H9 (cell line): Measurements from ENCODE around the gene MED27. TPM values are rescaled to one million over a fixed set of nuclear protein-coding genes. Genes with fewer than 3 reads are reported as not detected.

ENCODE experiments used
- DNase-seq: peaks from one replicate; pipeline ENCODE4 v3.0.0-alpha.2; 2017
- H2AFZ ChIP-seq: one replicate; pipeline ENCODE4 v1.6.1; 2013; ENCODE audit warnings: mild to moderate bottlenecking, low read length, control low read depth, moderate library complexity
- H2AK5ac ChIP-seq: 2 replicates; pipeline ENCODE4 v1.6.1; 2013; ENCODE audit warnings: low read length, control low read depth, mixed read lengths; ENCODE audit not compliant: insufficient read length
- H2BK120ac ChIP-seq: one replicate; pipeline ENCODE4 v1.6.1; 2013; ENCODE audit warnings: low read depth, mild to moderate bottlenecking, low read length, control low read depth, inconsistent platforms; ENCODE audit not compliant: poor library complexity, severe bottlenecking
- H2BK12ac ChIP-seq: 2 replicates; pipeline ENCODE4 v1.6.1; 2013; ENCODE audit warnings: low read length, control low read depth, mixed read lengths, low read depth; ENCODE audit not compliant: insufficient read length
- H2BK15ac ChIP-seq: 2 replicates; pipeline ENCODE4 v1.6.1; 2013; ENCODE audit warnings: low read depth, low read length, control low read depth
- H2BK20ac ChIP-seq: one replicate; pipeline ENCODE4 v1.6.1; 2013; ENCODE audit warnings: low read depth, mild to moderate bottlenecking, low read length, control low read depth, inconsistent platforms; ENCODE audit not compliant: poor library complexity, severe bottlenecking
- H2BK5ac ChIP-seq: 2 replicates; pipeline ENCODE4 v1.6.1; 2013; ENCODE audit warnings: low read length, control low read depth, mixed read lengths; ENCODE audit not compliant: insufficient read length
- H3K14ac ChIP-seq: 2 replicates; pipeline ENCODE4 v1.6.1; 2013; ENCODE audit warnings: low read length, control low read depth; ENCODE audit not compliant: insufficient read depth
- H3K18ac ChIP-seq: 2 replicates; pipeline ENCODE4 v1.6.1; 2013; ENCODE audit warnings: low read depth, mild to moderate bottlenecking, mixed read lengths, low read length, control low read depth; ENCODE audit not compliant: insufficient read length
- H3K23ac ChIP-seq: 2 replicates; pipeline ENCODE4 v1.6.1; 2013; ENCODE audit warnings: low read length, control low read depth, mixed read lengths, low read depth; ENCODE audit not compliant: insufficient read length
- H3K23me2 ChIP-seq: 2 replicates; pipeline ENCODE4 v1.6.1; 2013; ENCODE audit warnings: low read depth, mild to moderate bottlenecking, mixed read lengths, low read length, control low read depth; ENCODE audit not compliant: insufficient read length, poor library complexity, severe bottlenecking
- H3K27ac ChIP-seq: 2 replicates; pipeline ENCODE4 v1.5.1; 2013; ENCODE audit warnings: low read length, control low read depth, mixed read lengths, low read depth; ENCODE audit not compliant: insufficient read length
- H3K27me3 ChIP-seq: 2 replicates; pipeline ENCODE4 v1.6.1; 2013; ENCODE audit warnings: low read length, control low read depth, inconsistent platforms; ENCODE audit not compliant: insufficient read depth
- H3K4ac ChIP-seq: 2 replicates; pipeline ENCODE4 v1.6.1; 2013; ENCODE audit warnings: low read depth, mild to moderate bottlenecking, control low read depth, inconsistent platforms, low read length, moderate library complexity
- H3K4me1 ChIP-seq: 2 replicates; pipeline ENCODE4 v1.6.1; 2013; ENCODE audit warnings: low read length, control low read depth, inconsistent platforms; ENCODE audit not compliant: insufficient read depth
- H3K4me2 ChIP-seq: 2 replicates; pipeline ENCODE4 v1.6.1; 2013; ENCODE audit warnings: low read length, control low read depth, mixed read lengths; ENCODE audit not compliant: insufficient read length, insufficient read depth
- H3K56ac ChIP-seq: 2 replicates; pipeline ENCODE4 v1.6.1; 2013; ENCODE audit warnings: low read depth, mild to moderate bottlenecking, mixed read lengths, low read length, control low read depth; ENCODE audit not compliant: insufficient read length
- H3K79me1 ChIP-seq: 2 replicates; pipeline ENCODE4 v1.6.1; 2013; ENCODE audit warnings: low read depth, mild to moderate bottlenecking, moderate library complexity, low read length, control low read depth, inconsistent platforms; ENCODE audit not compliant: insufficient read depth, poor library complexity, severe bottlenecking
- H3K79me2 ChIP-seq: 2 replicates; pipeline ENCODE4 v1.6.1; 2013; ENCODE audit warnings: low read length, control low read depth, inconsistent platforms; ENCODE audit not compliant: insufficient read depth
- H3K9ac ChIP-seq: 2 replicates; pipeline ENCODE4 v1.6.1; 2013; ENCODE audit warnings: low read length, control low read depth, mixed read lengths; ENCODE audit not compliant: insufficient read length; ENCODE audit errors: extremely low read depth
- H3K9me3 ChIP-seq: one replicate; pipeline ENCODE4 v1.6.1; 2013; ENCODE audit warnings: low read depth, low read length, inconsistent platforms; ENCODE audit not compliant: control insufficient read depth
- H3T11ph ChIP-seq: one replicate; pipeline ENCODE4 v1.6.1; 2013; ENCODE audit warnings: mild to moderate bottlenecking, low read length, control low read depth, inconsistent platforms
- H4K20me1 ChIP-seq: one replicate; pipeline ENCODE4 v1.6.1; 2013; ENCODE audit not compliant: control insufficient read depth, insufficient read length, insufficient read depth
- H4K5ac ChIP-seq: 2 replicates; pipeline ENCODE4 v1.6.1; 2013; ENCODE audit warnings: low read depth, mild to moderate bottlenecking, mixed read lengths, low read length, control low read depth; ENCODE audit not compliant: insufficient read length
- H4K8ac ChIP-seq: replicated peaks from 2 replicates; pipeline ENCODE4 v1.6.1; 2013; ENCODE audit warnings: low read length, control low read depth, mixed read lengths, low read depth; ENCODE audit not compliant: insufficient read length
- H4K91ac ChIP-seq: 2 replicates; pipeline ENCODE4 v1.6.1; 2013; ENCODE audit warnings: low read depth, mild to moderate bottlenecking, moderate library complexity, mixed read lengths, low read length, control low read depth; ENCODE audit not compliant: insufficient read length
- H3K27ac Mint-ChIP-seq, 3 experiments: 2 replicates in 2 of 3; 3 replicates in 1 of 3; pipeline ENCODE4 v1.8.0; 2020 to 2021; ENCODE audit warnings: mixed read lengths in 3 of 3, mild to moderate bottlenecking in 1 of 3, moderate library complexity in 1 of 3
- H3K27me3 Mint-ChIP-seq: 2 replicates; pipeline ENCODE4 v1.8.0; 2021; ENCODE audit warnings: low read depth, mild to moderate bottlenecking, moderate library complexity, mixed read lengths
- H3K36me3 Mint-ChIP-seq, 3 experiments: 2 replicates in 2 of 3; 3 replicates in 1 of 3; pipeline ENCODE4 v1.8.0; 2020 to 2021; ENCODE audit warnings: low read depth in 3 of 3, mixed read lengths in 3 of 3; ENCODE audit not compliant: insufficient read depth in 1 of 3
- H3K4me1 Mint-ChIP-seq, 2 experiments: 2 replicates each; pipeline ENCODE4 v1.8.0; 2020; ENCODE audit warnings: mixed read lengths in 2 of 2
- H3K4me3 Mint-ChIP-seq, 2 experiments: 2 replicates in 1 of 2; 3 replicates in 1 of 2; pipeline ENCODE4 v1.8.0; 2020 to 2021; ENCODE audit warnings: mild to moderate bottlenecking in 2 of 2, mixed read lengths in 2 of 2, moderate library complexity in 1 of 2
- H3K9me3 Mint-ChIP-seq, 2 experiments: 2 replicates in 1 of 2; 3 replicates in 1 of 2; pipeline ENCODE4 v1.8.0; 2020; ENCODE audit warnings: mild to moderate bottlenecking in 2 of 2, mixed read lengths in 2 of 2, moderate library complexity in 1 of 2
- CTCF ChIP-seq: fragments of 200-600 bp; sonication (generic); conservative IDR thresholded peaks from 3 replicates; pipeline ENCODE4 v1.8.0; 2021; ENCODE audit warnings: antibody characterized with exemption, mild to moderate bottlenecking
- WGBS: extraction: QIAGEN DNeasy Blood & Tissue Kit; methylation state at CpG from one replicate; pipeline ENCODE4 v1.1.7; 2013; ENCODE audit warnings: missing lambda C conversion rate, low lambda C conversion rate, mixed read lengths; ENCODE audit not compliant: insufficient read length; ENCODE audit errors: extremely low coverage; 5-methylcytosine and 5-hydroxymethylcytosine counted together
- total RNA-seq: library from RNA; stranded (reverse); gene quantifications from 2 replicates; pipeline ENCODE4 v1.2.1, GENCODE V29; 2021

MED27 gene
- total RNA-seq, 1 experiment from 2014 or later, result 33.5 TPM

- Histone ChIP-seq H3K4ac (no peak overlapping the region), H4K91ac (no peak overlapping the region), H2BK15ac (no peak overlapping the region), H3K56ac (no peak overlapping the region), H2AK5ac (no peak overlapping the region), H4K20me1 (no peaks in the 10 kb centered on the region), H3K27ac (no peak overlapping the region), H2BK120ac (no peak overlapping the region), H3K9ac (no peak overlapping the region), H3K23me2 (peaks cover 4% of the 10 kb centered on the region), H2BK20ac (no peak overlapping the region), H3K4me2 (no peak overlapping the region), H3K79me1 (no peaks in the 10 kb centered on the region), H3K9me3 (no peaks in the 10 kb centered on the region), H3K18ac (no peak overlapping the region), H3K27me3 (no peaks in the 10 kb centered on the region), H2AFZ (no peak overlapping the region), H2BK5ac (no peak overlapping the region), H3K4me1 (no peaks in the 10 kb centered on the region), H3K14ac (no peak overlapping the region), H2BK12ac (no peak overlapping the region), H3K23ac (no peak overlapping the region), H3K79me2 (no peaks in the 10 kb centered on the region), H4K5ac (no peak overlapping the region), H4K8ac (no peak overlapping the region), H3T11ph (no peak overlapping the region)
- H3K4me3 Mint-ChIP-seq, result no peak overlapping the region
- H3K4me1 Mint-ChIP-seq, result peaks cover 5 to 7% of the 10 kb centered on the region in 2 experiments
- no peaks in the 10 kb centered on the region for H3K27me3 Mint-ChIP-seq
- no peaks in the 10 kb centered on the region for H3K9me3 Mint-ChIP-seq
- no CpG with 5 or more reads among the region's 13 CpGs for WGBS
- DNase-seq, result no peak
- TF ChIP-seq CTCF, result no peak
- no peak overlapping the region for H3K27ac Mint-ChIP-seq
- H3K36me3 Mint-ChIP-seq, result peaks cover 0 to 11% (median 10%) of the 10 kb centered on the region in 3 experiments; a peak in 6 of 7 replicates
These were observed 219.2 kb downstream of the MED27 start for GRCh38 chr9:131860430-131860829.
